Measurements from ENCODE around the gene MTPN.

DNA sequence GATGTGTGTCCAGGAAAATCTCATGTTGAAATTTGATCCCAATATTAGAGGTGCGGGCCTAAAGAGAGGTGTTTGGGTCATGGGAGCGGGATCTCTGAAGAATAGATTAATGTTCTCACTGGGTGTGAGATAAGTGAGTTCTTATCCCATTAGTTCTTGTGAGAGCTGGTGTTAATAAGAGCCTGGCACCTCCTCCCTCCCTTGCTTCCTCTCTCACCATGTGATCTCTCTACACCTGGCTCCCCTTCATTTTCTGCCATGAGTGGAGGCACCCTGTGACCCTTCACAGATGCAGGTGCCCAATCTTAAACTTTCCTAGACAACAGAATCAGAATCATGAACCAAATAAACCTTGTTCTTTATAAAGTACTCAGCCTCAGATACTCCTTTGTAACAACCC lies 19.5 kb downstream of the MTPN start:
- TF ChIP-seq, protein P1, sequence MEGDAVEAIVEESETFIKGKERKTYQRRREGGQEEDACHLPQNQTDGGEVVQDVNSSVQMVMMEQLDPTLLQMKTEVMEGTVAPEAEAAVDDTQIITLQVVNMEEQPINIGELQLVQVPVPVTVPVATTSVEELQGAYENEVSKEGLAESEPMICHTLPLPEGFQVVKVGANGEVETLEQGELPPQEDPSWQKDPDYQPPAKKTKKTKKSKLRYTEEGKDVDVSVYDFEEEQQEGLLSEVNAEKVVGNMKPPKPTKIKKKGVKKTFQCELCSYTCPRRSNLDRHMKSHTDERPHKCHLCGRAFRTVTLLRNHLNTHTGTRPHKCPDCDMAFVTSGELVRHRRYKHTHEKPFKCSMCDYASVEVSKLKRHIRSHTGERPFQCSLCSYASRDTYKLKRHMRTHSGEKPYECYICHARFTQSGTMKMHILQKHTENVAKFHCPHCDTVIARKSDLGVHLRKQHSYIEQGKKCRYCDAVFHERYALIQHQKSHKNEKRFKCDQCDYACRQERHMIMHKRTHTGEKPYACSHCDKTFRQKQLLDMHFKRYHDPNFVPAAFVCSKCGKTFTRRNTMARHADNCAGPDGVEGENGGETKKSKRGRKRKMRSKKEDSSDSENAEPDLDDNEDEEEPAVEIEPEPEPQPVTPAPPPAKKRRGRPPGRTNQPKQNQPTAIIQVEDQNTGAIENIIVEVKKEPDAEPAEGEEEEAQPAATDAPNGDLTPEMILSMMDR (IDR thresholded peaks at IDR 0.05; ENCODE audit: low read depth, low read length) = no peak
- TF ChIP-seq MYC (IDR thresholded peaks at IDR 0.05; ENCODE audit: low read depth, low read length) = no peak
